Mammary epithelial cell (primary cell): ENCODE results near the gene CHMP2A.

Experiments used
- CTCF ChIP-seq, 2 donors: IDR thresholded peaks in 1 of 2; conservative IDR thresholded peaks in 1 of 2; 2 replicates each; pipeline ENCODE4 v1.5.1; 2011 to 2012; ENCODE audit warnings: inconsistent platforms in 2 of 2, low read length in 2 of 2, mild to moderate bottlenecking in 2 of 2, control low read depth in 1 of 2, low read depth in 1 of 2; ENCODE audit not compliant: insufficient read depth in 1 of 2; ENCODE audit errors: extremely low read depth in 1 of 2
- EZH2 ChIP-seq: IDR thresholded peaks from 2 replicates; pipeline ENCODE4 v1.6.1; 2012; ENCODE audit warnings: low read length, inconsistent platforms, borderline replicate concordance

- no peak for TF ChIP-seq CTCF (conservative IDR thresholded peaks at IDR 0.05 in 1 of 2, IDR thresholded peaks at IDR 0.05 in 1 of 2; ENCODE audit: extremely low read depth in 1 of 2, insufficient read depth in 1 of 2, low read depth in 1 of 2, low read length in 2 of 2)
- TF ChIP-seq EZH2, result no peak
These were observed 30.7 kb upstream of the CHMP2A start for GRCh38 chr19:58585442-58586132.
